Panc1 (cell line): ENCODE data around the gene VRTN.

Experiments used
- POLR2AphosphoS5 ChIP-seq: IDR thresholded peaks from 2 replicates; pipeline ENCODE4 v1.6.1; 2012; ENCODE audit warnings: mild to moderate bottlenecking, low read depth, low read length, moderate library complexity
- SIN3A ChIP-seq: IDR thresholded peaks from 2 replicates; pipeline ENCODE4 v1.6.1; 2012; ENCODE audit warnings: low read depth, mild to moderate bottlenecking, low read length, moderate library complexity, borderline replicate concordance; ENCODE audit not compliant: insufficient read depth
- TCF7L2 ChIP-seq: IDR thresholded peaks from 2 replicates; pipeline ENCODE4 v1.6.1; 2011; ENCODE audit warnings: mild to moderate bottlenecking, low read depth, low read length, inconsistent platforms
- TF ChIP-seq, protein P1 (sequence below): fragments of 450-650 bp; IDR thresholded peaks from 2 replicates; pipeline ENCODE4 v1.5.1; 2017; ENCODE audit warnings: mild to moderate bottlenecking
- TF ChIP-seq, protein P2 (sequence below), 2 experiments: IDR thresholded peaks; 2 replicates each; pipeline ENCODE4 v1.6.1; 2011 to 2012; ENCODE audit warnings: low read depth in 2 of 2, control low read depth in 1 of 2, low read length in 1 of 2, mild to moderate bottlenecking in 1 of 2, moderate library complexity in 1 of 2; ENCODE audit not compliant: insufficient read depth in 1 of 2

DNA sequence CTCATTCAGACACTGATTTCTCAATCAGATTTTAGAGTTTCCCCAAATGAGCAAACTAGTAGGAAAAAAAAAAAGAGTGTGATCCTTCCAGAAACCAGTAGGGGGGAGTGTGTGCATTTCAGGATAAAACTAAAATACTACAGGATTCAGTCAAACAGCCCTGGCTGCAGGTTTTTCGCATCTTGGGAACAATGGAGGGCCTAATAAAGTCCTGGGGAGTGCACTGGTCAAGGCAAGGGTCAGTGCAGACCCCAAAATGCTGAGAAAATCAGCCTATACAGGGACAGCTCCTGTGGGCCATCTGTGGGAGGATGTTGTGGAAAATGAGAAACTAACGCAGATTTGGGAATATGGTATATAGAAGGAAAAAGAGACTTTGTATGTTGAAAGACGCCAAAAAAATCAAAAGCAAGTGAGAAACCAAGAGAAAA lies 23.3 kb upstream of the VRTN start:
- TF ChIP-seq, protein P1, sequence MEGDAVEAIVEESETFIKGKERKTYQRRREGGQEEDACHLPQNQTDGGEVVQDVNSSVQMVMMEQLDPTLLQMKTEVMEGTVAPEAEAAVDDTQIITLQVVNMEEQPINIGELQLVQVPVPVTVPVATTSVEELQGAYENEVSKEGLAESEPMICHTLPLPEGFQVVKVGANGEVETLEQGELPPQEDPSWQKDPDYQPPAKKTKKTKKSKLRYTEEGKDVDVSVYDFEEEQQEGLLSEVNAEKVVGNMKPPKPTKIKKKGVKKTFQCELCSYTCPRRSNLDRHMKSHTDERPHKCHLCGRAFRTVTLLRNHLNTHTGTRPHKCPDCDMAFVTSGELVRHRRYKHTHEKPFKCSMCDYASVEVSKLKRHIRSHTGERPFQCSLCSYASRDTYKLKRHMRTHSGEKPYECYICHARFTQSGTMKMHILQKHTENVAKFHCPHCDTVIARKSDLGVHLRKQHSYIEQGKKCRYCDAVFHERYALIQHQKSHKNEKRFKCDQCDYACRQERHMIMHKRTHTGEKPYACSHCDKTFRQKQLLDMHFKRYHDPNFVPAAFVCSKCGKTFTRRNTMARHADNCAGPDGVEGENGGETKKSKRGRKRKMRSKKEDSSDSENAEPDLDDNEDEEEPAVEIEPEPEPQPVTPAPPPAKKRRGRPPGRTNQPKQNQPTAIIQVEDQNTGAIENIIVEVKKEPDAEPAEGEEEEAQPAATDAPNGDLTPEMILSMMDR: peak; percentile 79
- no peak for TF ChIP-seq POLR2AphosphoS5
- TF ChIP-seq SIN3A: no peak
- TF ChIP-seq, protein P2, sequence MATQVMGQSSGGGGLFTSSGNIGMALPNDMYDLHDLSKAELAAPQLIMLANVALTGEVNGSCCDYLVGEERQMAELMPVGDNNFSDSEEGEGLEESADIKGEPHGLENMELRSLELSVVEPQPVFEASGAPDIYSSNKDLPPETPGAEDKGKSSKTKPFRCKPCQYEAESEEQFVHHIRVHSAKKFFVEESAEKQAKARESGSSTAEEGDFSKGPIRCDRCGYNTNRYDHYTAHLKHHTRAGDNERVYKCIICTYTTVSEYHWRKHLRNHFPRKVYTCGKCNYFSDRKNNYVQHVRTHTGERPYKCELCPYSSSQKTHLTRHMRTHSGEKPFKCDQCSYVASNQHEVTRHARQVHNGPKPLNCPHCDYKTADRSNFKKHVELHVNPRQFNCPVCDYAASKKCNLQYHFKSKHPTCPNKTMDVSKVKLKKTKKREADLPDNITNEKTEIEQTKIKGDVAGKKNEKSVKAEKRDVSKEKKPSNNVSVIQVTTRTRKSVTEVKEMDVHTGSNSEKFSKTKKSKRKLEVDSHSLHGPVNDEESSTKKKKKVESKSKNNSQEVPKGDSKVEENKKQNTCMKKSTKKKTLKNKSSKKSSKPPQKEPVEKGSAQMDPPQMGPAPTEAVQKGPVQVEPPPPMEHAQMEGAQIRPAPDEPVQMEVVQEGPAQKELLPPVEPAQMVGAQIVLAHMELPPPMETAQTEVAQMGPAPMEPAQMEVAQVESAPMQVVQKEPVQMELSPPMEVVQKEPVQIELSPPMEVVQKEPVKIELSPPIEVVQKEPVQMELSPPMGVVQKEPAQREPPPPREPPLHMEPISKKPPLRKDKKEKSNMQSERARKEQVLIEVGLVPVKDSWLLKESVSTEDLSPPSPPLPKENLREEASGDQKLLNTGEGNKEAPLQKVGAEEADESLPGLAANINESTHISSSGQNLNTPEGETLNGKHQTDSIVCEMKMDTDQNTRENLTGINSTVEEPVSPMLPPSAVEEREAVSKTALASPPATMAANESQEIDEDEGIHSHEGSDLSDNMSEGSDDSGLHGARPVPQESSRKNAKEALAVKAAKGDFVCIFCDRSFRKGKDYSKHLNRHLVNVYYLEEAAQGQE (IDR thresholded peaks at IDR 0.05; ENCODE audit: insufficient read depth in 1 of 2, low read depth in 2 of 2, low read length in 1 of 2): no peak
- TF ChIP-seq TCF7L2: no peak
